ENCODE results near the gene PRPF18. TPM values are rescaled to one million over a fixed set of nuclear protein-coding genes. Genes with fewer than 3 reads are reported as not detected.
A peak's percentile ranks its signal among the peaks of the same experiment; 100 is the strongest.

PRPF18 gene
- total RNA-seq, 4 donors from 2014 or later: 19.8 to 42.4 (median 32.3) TPM

DNA sequence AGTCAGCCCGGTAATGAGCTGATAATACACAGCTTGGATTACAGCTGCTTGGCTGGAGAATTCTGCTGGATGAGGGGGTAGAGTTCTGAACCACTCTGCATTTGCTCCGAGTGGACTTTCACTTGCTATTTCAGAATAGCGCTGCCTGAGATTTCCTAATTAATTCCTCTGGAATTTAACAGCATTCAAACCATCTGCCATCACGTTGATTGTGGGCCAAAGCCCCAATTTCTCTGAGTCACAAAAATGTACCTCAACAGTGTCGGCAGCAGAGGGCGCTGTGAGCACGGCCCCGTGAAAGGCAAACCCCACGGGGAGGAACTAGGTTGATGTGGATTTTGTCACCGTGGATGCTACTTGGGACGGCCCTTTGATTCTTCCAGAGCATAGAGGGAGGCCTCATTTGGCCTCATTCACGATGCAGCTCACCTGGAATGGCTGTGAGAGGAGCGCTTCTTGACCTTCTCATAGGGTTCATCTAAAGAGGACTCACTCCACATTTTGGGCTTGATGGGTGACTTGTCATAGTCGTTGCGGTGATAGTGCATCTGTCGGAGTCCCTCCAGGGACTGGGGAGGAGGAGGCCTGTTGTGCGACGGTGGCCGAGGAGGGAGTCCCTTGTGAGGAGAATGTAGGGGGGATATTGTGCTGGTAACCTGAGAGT, 73.3 kb downstream of the PRPF18 start:
- H3K9me3 ChIP-seq: no peaks in the 10 kb centered on the region
- H3K27ac ChIP-seq: peak overlapping the region in 3 of 4 donors; percentile 6 to 28 (median 14)
- H3K27me3 ChIP-seq: no peaks in the 10 kb centered on the region
- H3K36me3 ChIP-seq: peaks cover 0 to 5% (median 0%) of the 10 kb centered on the region in 4 donors
- TF ChIP-seq, protein P1, sequence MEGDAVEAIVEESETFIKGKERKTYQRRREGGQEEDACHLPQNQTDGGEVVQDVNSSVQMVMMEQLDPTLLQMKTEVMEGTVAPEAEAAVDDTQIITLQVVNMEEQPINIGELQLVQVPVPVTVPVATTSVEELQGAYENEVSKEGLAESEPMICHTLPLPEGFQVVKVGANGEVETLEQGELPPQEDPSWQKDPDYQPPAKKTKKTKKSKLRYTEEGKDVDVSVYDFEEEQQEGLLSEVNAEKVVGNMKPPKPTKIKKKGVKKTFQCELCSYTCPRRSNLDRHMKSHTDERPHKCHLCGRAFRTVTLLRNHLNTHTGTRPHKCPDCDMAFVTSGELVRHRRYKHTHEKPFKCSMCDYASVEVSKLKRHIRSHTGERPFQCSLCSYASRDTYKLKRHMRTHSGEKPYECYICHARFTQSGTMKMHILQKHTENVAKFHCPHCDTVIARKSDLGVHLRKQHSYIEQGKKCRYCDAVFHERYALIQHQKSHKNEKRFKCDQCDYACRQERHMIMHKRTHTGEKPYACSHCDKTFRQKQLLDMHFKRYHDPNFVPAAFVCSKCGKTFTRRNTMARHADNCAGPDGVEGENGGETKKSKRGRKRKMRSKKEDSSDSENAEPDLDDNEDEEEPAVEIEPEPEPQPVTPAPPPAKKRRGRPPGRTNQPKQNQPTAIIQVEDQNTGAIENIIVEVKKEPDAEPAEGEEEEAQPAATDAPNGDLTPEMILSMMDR (IDR thresholded peaks at IDR 0.05): peak; percentile 84 to 90 (median 89)
- TF ChIP-seq POLR2A (IDR thresholded peaks at IDR 0.05): no peak
- H3K4me3 ChIP-seq: no peak overlapping the region
- in situ Hi-C loops (cut with MboI; ENCODE audit: low pct_ligation_motif_present in 1 of 4, low pct_unique_long_range_greater_than_20kb in 1 of 4, low sequenced_read_pairs in 3 of 4) (loop anchor here in 3 of 4 donors (5.0 to 10.0 kb wide), 2 partner anchors 115 to 117 kb away; no protein-coding TSS in a partner anchor), intact Hi-C loops (cut with DNase I; ENCODE audit: low total_unique reads) (loop anchor here (5.0 kb wide), 1 partner anchor 117 kb away; no protein-coding TSS in a partner anchor)
- H3K4me1 ChIP-seq: peaks cover 0 to 10% (median 2%) of the 10 kb centered on the region in 4 donors
- DNase-seq: peak; percentile 59
- WGBS, 2 donors (ENCODE audit: low coverage in 1 of 2): 6 to 34% methylated on average over 3 to 19 of the region's 19 CpGs

DNA sequence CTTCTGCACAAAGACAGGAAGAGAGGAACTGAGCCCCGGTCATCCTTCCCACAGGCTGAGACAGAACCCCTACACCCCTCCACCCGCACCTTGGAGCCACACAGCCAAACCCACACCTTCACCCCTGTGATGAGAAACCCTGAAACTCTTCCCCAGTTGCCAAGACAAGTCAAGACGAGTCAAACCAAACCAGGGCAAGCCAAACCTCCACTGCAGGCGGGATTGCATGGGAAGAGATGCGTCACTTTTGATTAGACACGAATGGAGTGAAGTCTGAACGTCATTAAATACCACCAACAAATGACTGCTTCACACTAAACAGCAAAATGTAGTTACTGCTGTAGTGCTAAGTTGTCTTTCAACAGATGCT, 73.8 kb downstream of the PRPF18 start:
- DNase-seq: no peak
- Histone ChIP-seq H3K27ac (peak overlapping the region in 2 of 4 donors; percentile 14 to 28), H3K4me1 (peaks cover 0 to 10% (median 2%) of the 10 kb centered on the region in 4 donors), H3K36me3 (peaks cover 0 to 5% (median 0%) of the 10 kb centered on the region in 4 donors), H3K4me3 (no peak overlapping the region), H3K9me3 (no peaks in the 10 kb centered on the region), H3K27me3 (no peaks in the 10 kb centered on the region)
- 61% methylated on average over 7 of the region's 7 CpGs; no CpG with 5 or more reads in 1 of the 2 donors for WGBS, 2 donors (ENCODE audit: low coverage in 1 of 2)
- intact Hi-C loops (cut with DNase I; ENCODE audit: low total_unique reads): loop anchor here (5.0 kb wide), 1 partner anchor 117 kb away; no protein-coding TSS in a partner anchor
- TF ChIP-seq, protein P1 (IDR thresholded peaks at IDR 0.05): no peak
- TF ChIP-seq POLR2A (IDR thresholded peaks at IDR 0.05) (no peak), EP300 (IDR thresholded peaks at IDR 0.05; ENCODE audit: low read depth) (no peak)
- in situ Hi-C loops (cut with MboI; ENCODE audit: low pct_ligation_motif_present in 1 of 4, low pct_unique_long_range_greater_than_20kb in 1 of 4, low sequenced_read_pairs in 3 of 4): loop anchor here in 3 of 4 donors (5.0 to 10.0 kb wide), 2 partner anchors 114 to 117 kb away; no protein-coding TSS in a partner anchor

DNA sequence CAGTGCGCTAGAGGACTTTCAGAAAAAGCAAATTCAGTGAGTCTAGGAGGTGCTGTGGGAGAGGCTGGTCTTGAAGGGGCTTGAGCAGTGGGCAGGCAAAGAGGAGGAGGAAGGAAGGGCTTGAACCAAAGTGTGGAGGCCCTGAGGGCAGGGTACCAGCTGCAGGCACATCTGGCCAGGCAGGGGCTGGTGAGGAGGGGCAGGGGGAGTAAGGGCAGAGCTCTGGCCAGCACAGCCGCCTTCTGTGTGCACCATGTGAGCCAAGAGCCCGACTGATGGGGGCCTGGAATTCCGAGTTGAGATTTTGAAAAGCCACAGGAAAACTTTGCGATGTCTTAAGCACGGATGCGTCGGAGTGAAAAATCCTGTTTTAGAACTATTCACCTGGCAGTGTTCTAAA, 74.5 kb downstream of the PRPF18 start:
- no peak for DNase-seq
- H3K27ac ChIP-seq: no peak overlapping the region
- H3K9me3 ChIP-seq: no peaks in the 10 kb centered on the region
- peaks cover 0 to 10% (median 2%) of the 10 kb centered on the region in 4 donors for H3K4me1 ChIP-seq
- WGBS, 2 donors (ENCODE audit: low coverage in 1 of 2): 50 to 79% methylated on average over 7 to 8 of the region's 8 CpGs
- intact Hi-C loops (cut with DNase I; ENCODE audit: low total_unique reads): loop anchor here (5.0 kb wide), 1 partner anchor 116 kb away; no protein-coding TSS in a partner anchor
- H3K36me3 ChIP-seq: peaks cover 0 to 4% (median 0%) of the 10 kb centered on the region in 4 donors
- in situ Hi-C loops (cut with MboI; ENCODE audit: low pct_ligation_motif_present in 1 of 4, low pct_unique_long_range_greater_than_20kb in 1 of 4, low sequenced_read_pairs in 3 of 4): loop anchor here in 3 of 4 donors (5.0 to 10.0 kb wide), 2 partner anchors 114 to 116 kb away; no protein-coding TSS in a partner anchor
- no peak for TF ChIP-seq EP300 (IDR thresholded peaks at IDR 0.05; ENCODE audit: low read depth)
- no peak for TF ChIP-seq POLR2AphosphoS5 (IDR thresholded peaks at IDR 0.05)
- TF ChIP-seq, protein P1 (IDR thresholded peaks at IDR 0.05): no peak
- TF ChIP-seq POLR2A (IDR thresholded peaks at IDR 0.05): no peak
- H3K4me3 ChIP-seq: no peak overlapping the region
- H3K27me3 ChIP-seq: no peaks in the 10 kb centered on the region

DNA sequence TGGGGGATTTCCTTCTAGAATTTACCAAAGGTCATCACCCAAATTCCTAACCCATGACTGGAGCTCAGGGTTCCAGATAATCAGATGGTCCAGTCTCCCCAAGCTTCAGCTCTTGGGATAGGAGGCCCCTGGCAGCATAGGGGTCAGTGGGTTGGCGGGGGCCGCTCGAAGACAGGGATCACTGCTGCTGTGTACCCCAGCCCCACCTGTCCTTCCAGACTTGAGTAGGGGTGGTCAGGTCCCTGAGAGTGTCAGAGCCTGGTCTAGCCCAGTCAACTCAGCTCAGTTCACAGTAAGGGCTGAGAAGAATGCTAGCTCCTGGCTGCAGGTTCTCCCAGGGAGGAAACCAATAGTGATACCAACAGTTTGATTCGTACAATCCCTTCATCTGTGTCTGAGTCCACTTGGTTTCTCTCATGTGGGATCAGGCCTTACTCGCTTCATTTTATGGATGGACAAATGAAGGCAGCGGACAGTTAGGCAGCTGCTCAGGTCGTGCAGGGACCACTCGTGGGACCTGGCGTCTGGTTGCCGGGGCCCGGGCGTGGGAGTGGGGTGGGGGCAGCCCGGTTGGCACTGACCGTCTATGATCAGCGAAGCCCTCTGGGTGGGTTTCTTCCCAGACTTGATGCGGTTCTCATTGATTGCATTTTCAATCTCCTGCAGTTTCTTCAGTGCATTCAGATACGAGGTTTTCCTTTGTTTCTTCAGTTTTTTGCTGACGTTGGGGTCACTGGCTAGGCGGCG, 78.9 kb downstream of the PRPF18 start:
- no peak for DNase-seq
- in situ Hi-C loops (cut with MboI; ENCODE audit: low pct_ligation_motif_present in 1 of 4, low pct_unique_long_range_greater_than_20kb in 1 of 4, low sequenced_read_pairs in 3 of 4): loop anchor here in 2 of 4 donors (5.0 to 10.0 kb wide), 2 partner anchors 109 to 112 kb away; no protein-coding TSS in a partner anchor
- intact Hi-C loops (cut with DNase I; ENCODE audit: low total_unique reads): no loop called here
- WGBS, 2 donors (ENCODE audit: low coverage in 1 of 2): 86 to 94% methylated on average over 4 to 20 of the region's 20 CpGs
- TF ChIP-seq, protein P1 (IDR thresholded peaks at IDR 0.05): no peak
- TF ChIP-seq EP300 (IDR thresholded peaks at IDR 0.05; ENCODE audit: low read depth) (no peak), POLR2A (IDR thresholded peaks at IDR 0.05) (no peak), POLR2AphosphoS5 (IDR thresholded peaks at IDR 0.05) (no peak)
- H3K36me3 ChIP-seq: no peaks in the 10 kb centered on the region
- no peak overlapping the region for H3K27ac ChIP-seq
- H3K27me3 ChIP-seq: no peaks in the 10 kb centered on the region
- H3K9me3 ChIP-seq: no peaks in the 10 kb centered on the region
- H3K4me1 ChIP-seq: no peaks in the 10 kb centered on the region
- H3K4me3 ChIP-seq: no peak overlapping the region
